Tibial artery (tissue), 4 donors: ENCODE measurements around the gene SPHK2.

Experiments
- DNase-seq, 2 donors: peaks; one replicate each; pipeline ENCODE4 v3.0.0-alpha.2; 2019
- H3K27ac ChIP-seq, 2 donors: fragments of 200-600 bp; sonication (generic) in 1 of 2; 1 replicate in 1 of 2; 2 replicates in 1 of 2; pipeline ENCODE4 v1.5.1; 2018 to 2019; ENCODE audit warnings: mild to moderate bottlenecking in 1 of 2
- H3K27me3 ChIP-seq, 2 donors: fragments of 200-600 bp; sonication (generic) in 1 of 2; one replicate each; pipeline versions ENCODE4 v1.5.1 to v1.6.0; 2016 to 2019
- H3K36me3 ChIP-seq, 3 donors: fragments of 200-600 bp; sonication (generic) in 2 of 3; one replicate each; pipeline ENCODE4 v1.5.1; 2016 to 2019; ENCODE audit warnings: mild to moderate bottlenecking in 2 of 3
- H3K4me1 ChIP-seq, 4 donors: fragments of 200-600 bp; sonication (generic) in 2 of 4; 1 replicate in 3 of 4; 2 replicates in 1 of 4; pipeline ENCODE4 v1.5.1; 2016 to 2019
- H3K4me3 ChIP-seq, 2 donors: fragments of 200-600 bp; sonication (generic) in 1 of 2; 1 replicate in 1 of 2; 2 replicates in 1 of 2; pipeline ENCODE4 v1.5.1; 2018 to 2019; ENCODE audit warnings: mild to moderate bottlenecking in 2 of 2
- H3K9me3 ChIP-seq, 3 donors: fragments of 200-600 bp; sonication (generic) in 1 of 3; one replicate each; pipeline ENCODE4 v1.5.1; 2016 to 2019
- intact Hi-C: fragments of 100-400 bp; cut with DNase I; formaldehyde crosslinking; loops from one replicate; pipeline ENCODE4 v1.15.0; 2023; ENCODE audit warnings: low total_unique reads
- TF ChIP-seq, protein P1 (sequence below), 2 experiments: fragments of 200-600 bp in 1 of 2; fragments of 450-650 bp in 1 of 2; IDR thresholded peaks; one replicate each; pipeline ENCODE4 v1.5.1; 2017 to 2019; ENCODE audit warnings: antibody characterized with exemption in 2 of 2, mild to moderate bottlenecking in 1 of 2, moderate library complexity in 1 of 2

SPHK2 gene

DNA sequence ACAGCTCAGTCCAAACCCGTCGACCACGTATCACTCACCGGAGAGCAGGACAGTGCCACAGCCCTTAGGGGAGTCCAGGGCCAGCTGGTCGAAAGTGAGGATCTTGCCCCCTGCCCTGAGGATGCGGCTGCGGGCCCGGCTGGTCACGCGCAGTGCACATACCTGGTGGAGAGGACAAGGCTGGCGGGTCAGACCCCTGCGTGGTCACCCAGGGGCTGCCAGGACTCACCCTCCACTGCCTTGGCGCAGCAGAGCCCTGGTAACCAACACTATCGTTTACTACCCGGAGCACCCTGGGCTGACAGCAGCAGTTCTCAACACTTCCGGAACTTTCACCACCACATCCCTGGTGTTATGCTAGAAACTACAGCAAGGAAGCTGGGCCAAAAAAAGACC, 3.3 kb upstream of the SPHK2 start:
- intact Hi-C loops = no loop called here
- peaks cover 24 to 33% (median 31%) of the 10 kb centered on the region in 3 donors for H3K36me3 ChIP-seq
- H3K27me3 ChIP-seq = no peaks in the 10 kb centered on the region
- TF ChIP-seq, protein P1, sequence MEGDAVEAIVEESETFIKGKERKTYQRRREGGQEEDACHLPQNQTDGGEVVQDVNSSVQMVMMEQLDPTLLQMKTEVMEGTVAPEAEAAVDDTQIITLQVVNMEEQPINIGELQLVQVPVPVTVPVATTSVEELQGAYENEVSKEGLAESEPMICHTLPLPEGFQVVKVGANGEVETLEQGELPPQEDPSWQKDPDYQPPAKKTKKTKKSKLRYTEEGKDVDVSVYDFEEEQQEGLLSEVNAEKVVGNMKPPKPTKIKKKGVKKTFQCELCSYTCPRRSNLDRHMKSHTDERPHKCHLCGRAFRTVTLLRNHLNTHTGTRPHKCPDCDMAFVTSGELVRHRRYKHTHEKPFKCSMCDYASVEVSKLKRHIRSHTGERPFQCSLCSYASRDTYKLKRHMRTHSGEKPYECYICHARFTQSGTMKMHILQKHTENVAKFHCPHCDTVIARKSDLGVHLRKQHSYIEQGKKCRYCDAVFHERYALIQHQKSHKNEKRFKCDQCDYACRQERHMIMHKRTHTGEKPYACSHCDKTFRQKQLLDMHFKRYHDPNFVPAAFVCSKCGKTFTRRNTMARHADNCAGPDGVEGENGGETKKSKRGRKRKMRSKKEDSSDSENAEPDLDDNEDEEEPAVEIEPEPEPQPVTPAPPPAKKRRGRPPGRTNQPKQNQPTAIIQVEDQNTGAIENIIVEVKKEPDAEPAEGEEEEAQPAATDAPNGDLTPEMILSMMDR (IDR thresholded peaks at IDR 0.05) = no peak
- no peak overlapping the region for H3K4me3 ChIP-seq
- DNase-seq = peak in 1 of 2 donors; percentile 61
- H3K9me3 ChIP-seq = no peaks in the 10 kb centered on the region
- peaks cover 0 to 62% (median 22%) of the 10 kb centered on the region in 4 donors for H3K4me1 ChIP-seq
- H3K27ac ChIP-seq = no peak overlapping the region

DNA sequence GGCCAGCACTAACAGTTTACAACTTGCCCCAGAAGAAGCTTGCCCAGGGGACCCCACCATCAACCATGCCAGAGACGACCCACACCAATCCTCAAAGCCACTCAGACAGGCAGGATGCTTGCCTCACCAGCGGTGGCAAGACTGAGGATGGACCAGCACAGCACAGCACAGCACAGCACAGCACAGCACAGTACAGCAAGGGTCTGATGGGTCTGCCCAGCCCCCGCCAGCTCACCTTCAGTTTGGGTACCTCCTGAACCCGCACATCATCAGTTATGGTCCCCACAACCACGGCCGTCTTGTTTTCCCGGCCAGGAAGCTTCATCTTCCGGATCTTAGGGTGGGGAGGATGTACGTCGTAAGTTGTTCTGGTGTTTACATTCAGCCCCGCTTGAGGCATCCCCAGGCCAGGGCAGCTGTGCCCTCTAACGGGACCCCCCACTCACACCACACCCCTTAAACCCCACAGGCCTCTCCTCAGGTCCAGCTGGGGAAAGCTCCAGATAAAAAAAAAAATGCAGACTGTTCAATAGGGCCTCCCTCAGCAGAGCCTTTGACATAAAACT, 2.7 kb upstream of the SPHK2 start:
- Histone ChIP-seq H3K4me3 (no peak overlapping the region), H3K27ac (no peak overlapping the region), H3K9me3 (no peaks in the 10 kb centered on the region), H3K4me1 (peaks cover 0 to 62% (median 22%) of the 10 kb centered on the region in 4 donors), H3K36me3 (peaks cover 24 to 33% (median 31%) of the 10 kb centered on the region in 3 donors), H3K27me3 (no peaks in the 10 kb centered on the region)
- TF ChIP-seq, protein P1 (IDR thresholded peaks at IDR 0.05) = no peak
- no peak for DNase-seq
- intact Hi-C loops = no loop called here

DNA sequence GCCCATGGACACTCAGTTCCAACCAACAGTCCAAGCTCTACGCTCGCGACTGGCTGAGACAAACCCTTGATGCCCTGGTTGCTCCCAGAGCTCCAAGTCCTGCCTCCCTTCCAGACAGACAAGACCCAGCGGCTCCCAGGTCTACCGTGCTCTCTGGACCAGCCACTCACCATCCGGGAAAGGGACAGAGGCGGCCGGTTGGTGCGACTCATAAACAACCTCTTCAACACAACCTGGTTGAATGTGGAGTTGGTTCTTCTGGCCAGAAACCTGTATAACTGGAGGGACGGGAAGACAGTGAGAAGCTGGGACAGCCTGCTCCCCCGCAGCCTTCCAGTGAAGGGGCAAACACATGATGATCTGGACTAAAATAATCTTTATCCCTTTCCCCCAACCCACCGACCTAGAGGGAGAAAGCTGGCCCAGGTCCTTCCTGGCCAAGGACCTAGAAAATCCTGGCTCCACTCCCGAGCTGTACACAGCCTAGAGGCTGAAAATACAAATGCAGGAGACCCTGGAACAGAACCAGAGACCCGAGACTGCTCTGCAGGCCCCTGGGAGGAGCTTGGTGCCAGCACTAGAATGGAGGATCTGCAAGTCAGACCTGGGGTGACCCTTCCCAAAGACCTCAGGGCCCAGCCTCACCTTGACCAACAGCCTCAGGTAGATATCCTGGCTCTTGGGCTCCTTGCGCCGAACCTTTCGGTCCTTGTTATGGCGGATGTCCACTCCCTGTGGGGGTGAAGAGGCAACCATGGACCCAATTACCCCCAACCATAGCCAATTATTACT, 2.0 kb upstream of the SPHK2 start:
- Histone ChIP-seq H3K4me3 (peak overlapping the region; percentile 72 to 81), H3K27ac (peak overlapping the region in 1 of 2 donors; percentile 91), H3K27me3 (no peaks in the 10 kb centered on the region), H3K4me1 (peaks cover 0 to 62% (median 22%) of the 10 kb centered on the region in 4 donors), H3K36me3 (peaks cover 24 to 35% (median 31%) of the 10 kb centered on the region in 3 donors), H3K9me3 (no peaks in the 10 kb centered on the region)
- DNase-seq = peak in 1 of 2 donors; percentile 60
- TF ChIP-seq, protein P1 (IDR thresholded peaks at IDR 0.05) = no peak
- intact Hi-C loops = no loop called here

DNA sequence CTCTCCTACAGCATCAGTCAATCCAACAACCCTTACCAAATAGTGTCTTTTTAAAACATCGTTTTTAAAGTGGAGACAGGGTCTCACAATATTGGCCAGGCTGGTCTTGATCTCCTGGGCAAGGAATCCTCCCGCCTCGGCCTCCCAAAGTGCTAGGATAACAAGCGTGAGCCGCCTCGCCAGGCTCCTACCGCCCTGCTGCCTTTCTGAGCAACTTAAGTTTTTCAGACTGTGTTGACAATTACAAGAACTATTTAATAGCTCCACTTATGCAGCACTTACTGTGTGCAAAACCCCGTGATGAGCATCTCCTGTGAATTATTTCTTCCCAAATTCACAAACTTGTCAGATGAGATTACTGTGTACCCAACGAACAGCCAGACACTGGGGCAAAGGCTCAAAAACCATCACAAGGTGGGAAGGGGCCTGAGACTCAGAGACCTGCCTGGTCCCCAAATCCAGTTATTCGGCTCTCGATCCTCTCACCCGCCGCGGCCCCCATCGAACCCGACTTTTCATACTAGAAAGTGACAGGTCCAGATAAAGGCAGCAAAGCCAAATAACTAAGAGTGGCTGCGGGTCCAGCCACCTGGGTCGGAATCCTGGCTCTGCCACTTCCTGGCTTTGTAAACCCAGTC, 909 bp upstream of the SPHK2 start:
- Histone ChIP-seq H3K4me1 (peaks cover 0 to 64% (median 28%) of the 10 kb centered on the region in 4 donors), H3K9me3 (no peaks in the 10 kb centered on the region), H3K4me3 (peak overlapping the region; percentile 72 to 81), H3K27ac (peak overlapping the region; percentile 86 to 91), H3K36me3 (peaks cover 24 to 40% (median 31%) of the 10 kb centered on the region in 3 donors), H3K27me3 (no peaks in the 10 kb centered on the region)
- DNase-seq = peak in 1 of 2 donors; percentile 67
- intact Hi-C loops = no loop called here
- TF ChIP-seq, protein P1 (IDR thresholded peaks at IDR 0.05) = no peak

DNA sequence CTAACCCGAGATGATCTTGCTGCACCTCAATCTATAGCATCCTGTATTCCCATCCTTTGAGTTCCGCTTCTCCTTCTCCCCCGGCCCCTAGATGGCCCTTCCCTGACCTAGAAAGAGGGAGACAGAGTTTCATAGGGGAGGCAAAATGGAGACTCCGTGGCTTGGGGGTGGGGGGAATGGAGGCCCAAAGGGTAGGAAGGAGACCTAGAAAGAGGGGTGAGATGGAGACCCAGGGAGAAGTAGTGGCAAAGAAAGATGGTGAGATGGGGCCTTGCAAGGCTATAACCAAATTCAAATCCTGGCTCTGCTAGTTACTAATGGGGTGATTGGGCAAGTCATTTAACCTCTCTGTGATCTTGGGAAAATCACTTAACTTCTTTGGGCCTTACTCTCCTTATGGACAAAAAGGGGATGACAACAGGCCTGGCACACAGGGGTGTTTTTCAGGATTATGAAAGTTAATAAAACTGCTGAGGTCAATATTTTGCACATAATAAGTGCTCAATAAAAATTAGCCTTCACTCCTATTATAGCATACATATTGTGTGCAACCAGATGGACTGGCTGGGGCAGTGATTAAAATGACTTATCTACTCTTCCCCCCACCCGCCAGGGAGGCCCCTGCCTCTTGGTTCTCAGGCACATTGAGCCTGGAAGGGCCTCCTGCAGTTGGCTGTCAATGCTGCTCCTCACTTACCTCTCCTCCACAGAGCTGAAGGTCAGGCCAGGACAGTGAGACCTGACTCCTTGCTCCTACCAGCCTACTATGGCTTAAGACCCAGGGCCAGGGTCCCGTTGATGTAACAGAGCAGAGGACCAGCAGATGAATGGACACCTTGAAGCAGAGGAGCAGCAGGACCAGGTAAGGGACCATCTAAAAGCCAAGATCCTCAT, 633 bp downstream of the SPHK2 start:
- H3K4me1 ChIP-seq = peaks cover 0 to 64% (median 39%) of the 10 kb centered on the region in 4 donors
- intact Hi-C loops = no loop called here
- H3K4me3 ChIP-seq = peak overlapping the region; percentile 72 to 81
- H3K9me3 ChIP-seq = no peaks in the 10 kb centered on the region
- DNase-seq = no peak
- peak overlapping the region; percentile 86 to 91 for H3K27ac ChIP-seq
- peaks cover 24 to 33% (median 26%) of the 10 kb centered on the region in 3 donors for H3K36me3 ChIP-seq
- TF ChIP-seq, protein P1 (IDR thresholded peaks at IDR 0.05) = no peak
- H3K27me3 ChIP-seq = no peaks in the 10 kb centered on the region
